T-helper 1 cell treated with Interleukin-12 subunit alpha and Interleukin-12 subunit beta and Interleukin-4 antibody, amounts not matched to agents 30 μg/mL and 1 μg/mL, for 36 hours (primary cell): Measurements from ENCODE around the gene C2orf76.
"Not testable (repeated sequence)": the region's sequence is repeated elsewhere in the genome, so short reads cannot be mapped to it uniquely, and the experiment has no call there.

Experiments
- H3K27ac Mint-ChIP-seq: one replicate; pipeline ENCODE4 v1.8.0; 2021; ENCODE audit warnings: mild to moderate bottlenecking, mixed read lengths
- H3K27me3 Mint-ChIP-seq: one replicate; pipeline ENCODE4 v1.8.0; 2021; ENCODE audit warnings: low read depth, mixed read lengths
- H3K36me3 Mint-ChIP-seq: one replicate; pipeline ENCODE4 v1.8.0; 2021; ENCODE audit warnings: low read depth, mixed read lengths
- H3K4me1 Mint-ChIP-seq: one replicate; pipeline ENCODE4 v1.8.0; 2021; ENCODE audit warnings: low read depth, mixed read lengths
- H3K4me3 Mint-ChIP-seq: one replicate; pipeline ENCODE4 v1.8.0; 2021; ENCODE audit warnings: mild to moderate bottlenecking, moderate library complexity, mixed read lengths
- H3K9me3 Mint-ChIP-seq: one replicate; pipeline ENCODE4 v1.8.0; 2021; ENCODE audit warnings: mixed read lengths

The C2orf76 gene

GRCh38 chr2:119387381-119388129, 20.9 kb upstream of the C2orf76 start:
- H3K4me1 Mint-ChIP-seq, result peaks cover 6% of the 10 kb centered on the region

DNA sequence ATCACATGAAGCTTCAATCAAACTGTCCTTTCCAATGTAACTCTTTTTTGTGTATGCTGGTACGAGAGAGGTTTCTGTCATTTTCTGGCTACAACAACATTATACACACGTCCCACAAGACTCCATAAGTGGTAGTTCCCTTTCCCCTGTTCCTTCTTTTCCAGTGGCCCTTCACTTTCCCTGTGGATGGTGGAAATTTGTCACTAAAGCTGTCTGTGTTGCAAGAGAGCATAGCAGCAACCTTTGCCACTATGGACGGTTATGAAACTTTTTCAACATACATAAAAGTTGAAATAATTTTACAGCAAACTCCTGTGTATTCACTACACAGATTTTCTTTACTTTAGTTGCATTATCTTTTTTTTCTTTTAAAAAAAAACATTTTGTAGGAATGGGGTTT, 18.8 kb upstream of the C2orf76 start:
- no peaks in the 10 kb centered on the region for H3K36me3 Mint-ChIP-seq
- H3K27ac Mint-ChIP-seq, result no peak overlapping the region
- no peaks in the 10 kb centered on the region for H3K9me3 Mint-ChIP-seq
- no peak overlapping the region for H3K4me3 Mint-ChIP-seq
- peaks cover 6% of the 10 kb centered on the region for H3K4me1 Mint-ChIP-seq
- peaks cover 17% of the 10 kb centered on the region for H3K27me3 Mint-ChIP-seq

More at GRCh38 chr2:119387381-119388129, 20.9 kb upstream of the C2orf76 start:
- Mint-ChIP-seq H3K36me3 (no peaks in the 10 kb centered on the region), H3K4me3 (no peak overlapping the region), H3K9me3 (no peaks in the 10 kb centered on the region), H3K27ac (no peak overlapping the region), H3K27me3 (peaks cover 7% of the 10 kb centered on the region)

- Mint-ChIP-seq H3K9me3 (no peaks in the 10 kb centered on the region), H3K4me1 (peaks cover 6% of the 10 kb centered on the region), H3K27me3 (peaks cover 21% of the 10 kb centered on the region), H3K36me3 (no peaks in the 10 kb centered on the region), H3K27ac (no peak overlapping the region), H3K4me3 (no peak overlapping the region)
Observed at GRCh38 chr2:119384971-119385370, 18.3 kb upstream of the C2orf76 start.

DNA sequence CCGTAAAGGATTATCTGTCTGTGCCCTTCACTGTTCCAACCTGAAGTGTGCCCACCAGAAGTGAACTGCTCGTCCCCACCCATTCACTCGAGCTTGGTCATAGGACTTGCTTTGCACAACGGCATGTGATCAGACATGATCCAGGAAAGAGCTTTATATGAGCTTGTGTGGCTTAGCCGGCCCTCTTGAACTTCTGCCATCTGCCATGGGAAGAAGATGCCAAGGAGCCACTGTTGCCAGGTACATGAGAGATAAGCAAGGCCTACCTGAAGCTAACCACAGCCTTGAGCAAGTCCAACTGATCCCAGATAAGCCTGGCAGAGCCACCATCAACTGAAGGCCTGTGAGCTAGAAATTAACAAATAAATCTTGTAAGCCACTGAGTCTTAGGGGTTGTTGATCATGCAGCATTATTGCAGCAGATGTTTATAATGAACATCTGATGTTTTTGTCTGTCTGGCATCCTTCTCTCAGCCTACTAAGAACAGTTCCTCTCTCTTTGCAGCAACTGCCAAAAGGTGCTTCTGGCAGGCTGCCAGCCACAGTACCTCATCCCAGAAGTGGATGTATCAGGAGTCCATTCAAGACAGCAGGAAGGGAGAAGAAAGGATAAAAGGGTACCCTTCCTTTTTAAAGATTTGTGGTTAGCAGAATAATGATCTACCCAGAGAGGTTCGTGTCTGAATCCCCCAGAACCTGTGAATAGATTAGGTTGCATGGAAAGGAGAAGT, 16.9 kb upstream of the C2orf76 start:
- H3K27me3 Mint-ChIP-seq, result peaks cover 27% of the 10 kb centered on the region
- no peak overlapping the region for H3K27ac Mint-ChIP-seq
- H3K9me3 Mint-ChIP-seq, result no peaks in the 10 kb centered on the region
- H3K36me3 Mint-ChIP-seq, result no peaks in the 10 kb centered on the region
- H3K4me1 Mint-ChIP-seq, result peaks cover 6% of the 10 kb centered on the region
- H3K4me3 Mint-ChIP-seq, result no peak overlapping the region

DNA sequence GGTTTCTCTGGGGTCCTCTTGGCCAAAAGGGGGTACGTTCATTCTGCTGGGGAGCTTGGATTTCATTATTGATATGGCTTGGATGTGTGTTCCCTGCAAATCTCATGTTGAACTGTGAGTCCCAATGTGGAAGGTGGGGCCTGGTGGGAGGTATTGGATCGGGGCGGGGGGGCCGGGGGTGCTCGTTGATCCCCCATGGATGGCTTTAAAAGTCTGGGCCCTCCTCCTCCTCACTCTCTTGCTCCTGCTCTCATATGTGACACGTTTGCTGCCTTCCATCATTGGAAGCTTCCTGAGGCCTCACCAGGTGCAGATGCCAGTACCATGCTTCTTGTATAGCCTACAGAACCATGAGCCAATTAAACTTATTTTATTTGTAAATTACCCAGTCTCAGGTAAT, 11.9 kb upstream of the C2orf76 start:
- Mint-ChIP-seq H3K4me3 (no peak overlapping the region), H3K27ac (no peak overlapping the region), H3K27me3 (peaks cover 28% of the 10 kb centered on the region), H3K9me3 (no peaks in the 10 kb centered on the region), H3K4me1 (peaks cover 1% of the 10 kb centered on the region), H3K36me3 (peaks cover 12% of the 10 kb centered on the region)

DNA sequence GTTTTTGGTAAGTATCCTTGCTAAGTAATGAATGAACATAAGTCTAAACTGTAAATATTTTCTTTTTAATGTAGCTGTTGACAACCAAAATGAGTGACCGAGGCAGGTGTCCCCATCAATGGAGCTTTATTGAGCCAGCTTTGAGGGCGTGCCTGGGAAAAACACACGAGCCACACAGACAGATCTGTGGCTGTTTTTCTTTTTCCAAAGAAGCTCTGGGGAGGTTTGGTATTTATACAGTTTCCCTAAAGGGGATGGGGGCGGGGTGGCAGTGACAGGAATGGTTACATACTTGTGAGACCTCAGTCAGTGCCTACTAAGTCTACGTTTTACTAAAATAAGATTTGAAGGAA, 11.3 kb upstream of the C2orf76 start:
- no peaks in the 10 kb centered on the region for H3K9me3 Mint-ChIP-seq
- H3K4me3 Mint-ChIP-seq, result no peak overlapping the region
- H3K4me1 Mint-ChIP-seq, result peaks cover 1% of the 10 kb centered on the region
- peaks cover 18% of the 10 kb centered on the region for H3K36me3 Mint-ChIP-seq
- no peak overlapping the region for H3K27ac Mint-ChIP-seq
- peaks cover 28% of the 10 kb centered on the region for H3K27me3 Mint-ChIP-seq

DNA sequence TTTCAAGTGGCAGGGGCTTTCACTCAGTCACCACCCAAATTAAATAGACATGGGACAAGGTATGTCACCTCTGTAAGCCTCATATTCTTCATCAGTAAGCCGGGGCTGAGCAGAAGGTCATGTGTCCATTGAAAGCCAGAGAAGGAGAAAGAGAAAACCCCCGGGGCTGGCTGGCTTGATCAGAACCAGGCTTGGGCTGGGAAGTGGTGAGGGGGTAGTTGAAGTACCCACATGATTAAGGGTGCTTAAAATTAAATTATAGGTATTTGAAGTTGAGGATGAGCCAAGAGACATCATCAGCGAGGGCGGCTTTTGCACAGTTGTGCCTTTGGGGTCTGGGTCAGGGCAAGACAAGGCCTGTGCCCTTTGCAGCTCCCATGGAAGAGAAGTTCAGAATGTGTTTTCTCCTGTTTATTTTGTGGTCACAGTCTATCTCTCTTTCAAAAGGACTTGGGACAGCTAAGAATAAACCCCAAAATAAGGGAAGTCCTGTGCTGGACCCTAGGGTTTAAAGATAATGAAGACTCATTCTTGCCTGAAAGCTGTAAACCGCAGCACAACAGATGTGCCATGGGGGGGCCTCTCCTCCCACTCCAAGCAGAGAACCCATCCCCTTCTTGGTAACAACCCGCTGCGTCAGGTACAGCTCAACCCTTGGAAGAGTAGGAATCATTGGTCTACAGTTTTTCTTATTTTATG, 10.8 kb upstream of the C2orf76 start:
- no peaks in the 10 kb centered on the region for H3K9me3 Mint-ChIP-seq
- peaks cover 2% of the 10 kb centered on the region for H3K4me1 Mint-ChIP-seq
- H3K4me3 Mint-ChIP-seq, result no peak overlapping the region
- H3K27ac Mint-ChIP-seq, result no peak overlapping the region
- peaks cover 28% of the 10 kb centered on the region for H3K27me3 Mint-ChIP-seq
- H3K36me3 Mint-ChIP-seq, result peaks cover 23% of the 10 kb centered on the region

DNA sequence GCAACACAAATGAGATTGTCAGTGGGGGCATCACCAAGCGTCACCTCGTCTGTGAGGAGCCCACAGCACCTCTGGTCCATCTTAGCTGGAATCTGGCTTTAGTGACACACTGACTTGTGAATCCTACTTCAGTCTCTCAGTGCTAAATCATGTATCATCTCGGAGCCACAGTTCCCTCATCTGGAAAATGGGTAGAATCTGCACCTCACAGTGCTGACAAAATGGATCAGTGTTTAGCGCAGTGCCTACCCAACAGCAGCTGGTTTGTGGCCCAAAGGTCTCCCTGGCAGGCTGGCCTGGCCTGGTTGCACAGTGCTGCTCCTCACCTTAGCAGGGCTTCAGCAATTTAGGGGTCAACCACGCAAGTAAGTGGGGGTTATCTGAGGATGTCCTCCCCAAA, 10.2 kb upstream of the C2orf76 start:
- Mint-ChIP-seq H3K27ac (no peak overlapping the region), H3K36me3 (peaks cover 29% of the 10 kb centered on the region), H3K27me3 (peaks cover 23% of the 10 kb centered on the region), H3K4me1 (peaks cover 2% of the 10 kb centered on the region), H3K9me3 (no peaks in the 10 kb centered on the region), H3K4me3 (no peak overlapping the region)

GRCh38 chr2:119376406-119376805, 9.8 kb upstream of the C2orf76 start:
- Mint-ChIP-seq H3K36me3 (peaks cover 31% of the 10 kb centered on the region), H3K27me3 (peaks cover 19% of the 10 kb centered on the region)
- H3K27ac Mint-ChIP-seq, H3K4me3 Mint-ChIP-seq, H3K9me3 Mint-ChIP-seq, H3K4me1 Mint-ChIP-seq: not testable (repeated sequence)

DNA sequence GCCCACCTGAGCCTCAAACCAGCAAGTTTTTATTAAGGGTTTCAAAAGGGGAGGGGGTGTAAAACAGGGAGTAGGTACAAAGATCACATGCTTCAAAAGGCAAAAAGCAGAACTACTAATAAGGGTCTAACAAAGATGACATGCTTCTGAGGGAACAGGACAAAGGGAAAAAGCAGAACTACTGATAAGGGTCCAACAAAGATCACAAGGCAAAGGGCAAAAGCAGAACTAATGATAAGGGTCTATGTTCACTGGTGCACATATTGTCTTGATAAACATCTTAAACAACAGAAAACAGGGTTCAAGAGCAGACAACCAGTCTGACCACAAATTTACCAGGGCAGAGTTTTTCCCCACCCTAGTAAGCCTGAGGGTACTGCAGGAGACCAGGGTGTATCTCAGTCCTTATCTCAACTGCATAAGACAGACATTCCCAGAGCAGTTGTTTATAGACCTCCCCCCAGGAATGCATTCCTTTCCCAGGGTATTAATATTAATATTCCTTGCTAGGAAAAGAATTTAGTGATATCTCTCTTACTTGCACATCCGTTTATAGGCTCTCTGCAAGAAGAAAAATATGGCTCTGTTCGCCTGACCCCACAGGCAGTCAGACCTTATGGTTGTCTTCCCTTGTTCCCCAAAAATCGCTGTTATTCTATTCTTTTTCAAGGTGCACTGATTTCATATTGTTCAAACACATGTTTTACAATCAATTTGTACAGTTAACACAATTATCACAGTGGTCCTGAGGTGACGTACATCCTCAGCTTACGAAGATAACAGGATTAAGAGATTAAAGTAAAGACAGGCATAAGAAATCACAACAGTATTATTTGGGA, 7.5 kb upstream of the C2orf76 start:
- H3K4me1 Mint-ChIP-seq, H3K4me3 Mint-ChIP-seq, H3K9me3 Mint-ChIP-seq, H3K27me3 Mint-ChIP-seq, H3K27ac Mint-ChIP-seq: not testable (repeated sequence)
- peaks cover 45% of the 10 kb centered on the region for H3K36me3 Mint-ChIP-seq

- no peaks in the 10 kb centered on the region for H3K9me3 Mint-ChIP-seq
- peaks cover 18% of the 10 kb centered on the region for H3K4me1 Mint-ChIP-seq
- no peak overlapping the region for H3K27ac Mint-ChIP-seq
- peaks cover 54% of the 10 kb centered on the region for H3K36me3 Mint-ChIP-seq
- peaks cover 4% of the 10 kb centered on the region for H3K27me3 Mint-ChIP-seq
- H3K4me3 Mint-ChIP-seq, result no peak overlapping the region
Observed at GRCh38 chr2:119372778-119373568, 6.3 kb upstream of the C2orf76 start.

DNA sequence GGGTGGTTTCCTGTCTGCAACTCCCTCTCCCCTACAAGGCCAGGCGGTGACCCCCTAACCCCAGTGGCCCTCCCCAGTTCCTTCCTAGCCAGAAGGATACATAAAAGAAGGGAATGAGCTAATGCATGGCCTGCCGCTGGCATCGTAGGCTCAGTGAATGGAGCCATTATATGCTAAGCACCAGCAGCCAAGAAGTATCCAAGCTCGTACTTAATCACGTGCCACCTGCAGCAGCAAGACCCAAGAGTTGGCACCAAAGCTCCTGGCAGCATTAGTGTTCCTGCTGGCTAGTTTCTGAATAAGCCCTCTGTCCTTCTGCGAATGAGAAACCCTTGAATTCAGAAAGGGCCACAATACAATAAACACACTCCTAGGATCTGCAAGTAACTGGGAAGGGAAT, 4.5 kb upstream of the C2orf76 start:
- peaks cover 59% of the 10 kb centered on the region for H3K36me3 Mint-ChIP-seq
- H3K4me3 Mint-ChIP-seq, result no peak overlapping the region
- H3K27ac Mint-ChIP-seq, result no peak overlapping the region
- no peaks in the 10 kb centered on the region for H3K9me3 Mint-ChIP-seq
- H3K27me3 Mint-ChIP-seq, result no peaks in the 10 kb centered on the region
- H3K4me1 Mint-ChIP-seq, result peaks cover 21% of the 10 kb centered on the region

DNA sequence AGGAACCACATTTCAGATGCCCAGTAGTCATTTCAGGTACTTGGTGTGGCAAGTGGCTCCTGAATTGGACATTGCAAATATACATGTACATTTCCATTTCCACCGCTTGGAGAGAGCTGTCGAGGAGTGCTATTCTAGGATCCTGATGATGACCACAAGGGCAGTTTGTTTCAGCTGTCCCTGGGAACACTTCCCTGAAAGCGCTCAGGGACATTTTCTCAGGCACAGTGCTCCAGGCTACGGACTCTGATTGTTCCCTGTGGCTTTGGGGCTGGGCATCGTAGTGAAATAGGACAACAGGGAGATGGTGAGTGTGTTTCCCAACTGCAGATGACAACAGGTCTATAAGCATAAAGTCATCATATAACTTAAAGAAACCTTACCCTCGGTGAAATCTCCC, 3.2 kb upstream of the C2orf76 start:
- Mint-ChIP-seq H3K36me3 (peaks cover 59% of the 10 kb centered on the region), H3K9me3 (no peaks in the 10 kb centered on the region), H3K4me1 (peaks cover 33% of the 10 kb centered on the region), H3K4me3 (no peak overlapping the region), H3K27ac (no peak overlapping the region), H3K27me3 (no peaks in the 10 kb centered on the region)
